Naive thymus-derived CD4-positive, alpha-beta T cell (primary cell): Measurements from ENCODE around the gene REEP1. TPM values are rescaled to one million over a fixed set of nuclear protein-coding genes. Genes with fewer than 3 reads are reported as not detected.
A peak's percentile ranks its signal among the peaks of the same experiment; 100 is the strongest.

Experiments used
- ATAC-seq: fragments of 150-1000 bp; cut with Tn5 transposase; 2 replicates; pipeline ENCODE4 v1.10.0; 2021; ENCODE audit warnings: mild to moderate bottlenecking, moderate library complexity
- CTCF ChIA-PET: fragments of 350-600 bp; sonication (Branson Sonifier 250); formaldehyde crosslinking; loops from one replicate; lab custom pipeline; 2021; ENCODE audit warnings: antibody characterized with exemption; lab: Charles Lee
- POLR2A ChIA-PET: fragments of 350-600 bp; sonication (Branson Sonifier 250); formaldehyde crosslinking; loops from one replicate; lab custom pipeline; 2021; ENCODE audit warnings: antibody characterized with exemption, inconsistent platforms; lab: Charles Lee
- DNase-seq, 9 donors: peaks; one replicate each; pipeline versions ENCODE4 v3.0.0 to v3.0.0-alpha.2; 2020 to 2022; ENCODE audit warnings: mixed read lengths in 1 of 9
- H3K27ac ChIP-seq: one replicate; pipeline ENCODE4 v1.7.0; 2013; ENCODE audit warnings: mild to moderate bottlenecking, low read depth, low read length, moderate library complexity
- H3K27me3 ChIP-seq, 2 donors: one replicate each; pipeline ENCODE4 v1.7.0; 2013; ENCODE audit warnings: low read length in 2 of 2, mild to moderate bottlenecking in 2 of 2, moderate library complexity in 2 of 2; ENCODE audit not compliant: control insufficient read depth in 2 of 2, insufficient read depth in 2 of 2
- H3K36me3 ChIP-seq, 3 experiments: 1 replicate in 2 of 3; 2 replicates in 1 of 3; pipeline ENCODE4 v1.7.0; 2013; ENCODE audit warnings: low read length in 3 of 3, mild to moderate bottlenecking in 3 of 3, moderate library complexity in 1 of 3; ENCODE audit not compliant: insufficient read depth in 3 of 3, control insufficient read depth in 2 of 3
- H3K4me1 ChIP-seq, 2 donors: one replicate each; pipeline ENCODE4 v1.7.0; 2013; ENCODE audit warnings: low read length in 2 of 2, mild to moderate bottlenecking in 2 of 2, moderate library complexity in 1 of 2; ENCODE audit not compliant: control insufficient read depth in 2 of 2, insufficient read depth in 2 of 2
- H3K4me3 ChIP-seq: 2 replicates; pipeline ENCODE4 v1.7.0; 2013; ENCODE audit warnings: mild to moderate bottlenecking, low read length
- H3K9me3 ChIP-seq, 3 experiments: 1 replicate in 2 of 3; 2 replicates in 1 of 3; pipeline ENCODE4 v1.7.0; 2013; ENCODE audit warnings: low read length in 3 of 3; ENCODE audit not compliant: control insufficient read depth in 2 of 3
- H3K27ac Mint-ChIP-seq, 9 donors: one replicate each; pipeline ENCODE4 v1.8.0; 2020 to 2022; ENCODE audit warnings: mixed read lengths in 9 of 9, mild to moderate bottlenecking in 8 of 9, moderate library complexity in 5 of 9, inconsistent platforms in 2 of 9
- H3K27me3 Mint-ChIP-seq, 5 donors: one replicate each; pipeline ENCODE4 v1.8.0; 2021 to 2022; ENCODE audit warnings: mixed read lengths in 5 of 5, mild to moderate bottlenecking in 1 of 5
- H3K36me3 Mint-ChIP-seq, 5 donors: one replicate each; pipeline ENCODE4 v1.8.0; 2020 to 2022; ENCODE audit warnings: mixed read lengths in 5 of 5, mild to moderate bottlenecking in 3 of 5, inconsistent platforms in 1 of 5
- H3K4me1 Mint-ChIP-seq, 7 donors: one replicate each; pipeline ENCODE4 v1.8.0; 2020 to 2022; ENCODE audit warnings: mixed read lengths in 7 of 7, mild to moderate bottlenecking in 3 of 7, inconsistent platforms in 1 of 7
- H3K4me3 Mint-ChIP-seq, 10 donors: one replicate each; pipeline ENCODE4 v1.8.0; 2020 to 2022; ENCODE audit warnings: mild to moderate bottlenecking in 10 of 10, mixed read lengths in 10 of 10, moderate library complexity in 6 of 10, inconsistent platforms in 2 of 10
- H3K9me3 Mint-ChIP-seq, 11 donors: one replicate each; pipeline ENCODE4 v1.8.0; 2020 to 2022; ENCODE audit warnings: mixed read lengths in 11 of 11, mild to moderate bottlenecking in 4 of 11, inconsistent platforms in 1 of 11, moderate library complexity in 1 of 11
- intact Hi-C, 2 donors: fragments of 100-400 bp; cut with micrococcal nuclease; formaldehyde crosslinking; loops; one replicate each; pipeline ENCODE4 v1.15.1; 2023
- polyA plus RNA-seq, 2 donors: library from polyadenylated mRNA; unstranded; fragments of 300-500 nt; fragmentation: Illumina TruSeq; gene quantifications; one replicate each; pipeline ENCODE4 v1.2.3, GENCODE V29; 2021
- total RNA-seq, 6 experiments: library from RNA in 5 of 6; stranded (reverse) in 5 of 6; gene quantifications; 1 replicate in 5 of 6; 2 replicates in 1 of 6; pipeline ENCODE4 v1.2.3 and lab custom pipeline; 2021 to 2026

REEP1 gene
- total and polyA plus RNA-seq, 7 experiments from 2014 or later = 0.05 to 0.45 (median 0.29) TPM

GRCh38 chr2:86237172-86237571 lies 100.3 kb downstream of the REEP1 start:
- ChIA-PET POLR2A (interaction anchor here (1.5 kb wide), 1 partner anchor 205 kb away, joined by 4 read pairs; no protein-coding TSS in a partner anchor), CTCF (no interaction called here)
- DNase-seq = no peak
- no peaks in the 10 kb centered on the region for H3K27me3 ChIP-seq
- H3K36me3 Mint-ChIP-seq = no peaks in the 10 kb centered on the region
- peaks cover 0 to 9% (median 0%) of the 10 kb centered on the region in 5 donors for H3K27me3 Mint-ChIP-seq
- H3K36me3 ChIP-seq = no peaks in the 10 kb centered on the region
- H3K9me3 ChIP-seq = no peaks in the 10 kb centered on the region
- ATAC-seq = no peak
- H3K27ac ChIP-seq = no peak overlapping the region
- H3K27ac Mint-ChIP-seq = no peak overlapping the region
- intact Hi-C loops = no loop called here
- no peak overlapping the region for H3K4me3 ChIP-seq
- H3K4me1 Mint-ChIP-seq = peaks cover 6 to 16% (median 12%) of the 10 kb centered on the region in 7 donors
- peaks cover 0 to 11% of the 10 kb centered on the region in 2 donors for H3K4me1 ChIP-seq
- no peaks in the 10 kb centered on the region for H3K9me3 Mint-ChIP-seq
- peak overlapping the region in 1 of 10 donors; percentile 13 for H3K4me3 Mint-ChIP-seq

GRCh38 chr2:86235196-86235980 lies 102.0 kb downstream of the REEP1 start:
- peaks cover 0 to 9% (median 0%) of the 10 kb centered on the region in 5 donors for H3K27me3 Mint-ChIP-seq
- Histone ChIP-seq H3K36me3 (no peaks in the 10 kb centered on the region), H3K27me3 (no peaks in the 10 kb centered on the region), H3K9me3 (no peaks in the 10 kb centered on the region), H3K4me1 (peaks cover 0 to 11% of the 10 kb centered on the region in 2 donors), H3K27ac (no peak overlapping the region), H3K4me3 (no peak overlapping the region)
- DNase-seq (no peak), ATAC-seq (no peak)
- no peaks in the 10 kb centered on the region for H3K36me3 Mint-ChIP-seq
- H3K4me3 Mint-ChIP-seq = no peak overlapping the region
- peaks cover 5 to 16% (median 12%) of the 10 kb centered on the region in 7 donors for H3K4me1 Mint-ChIP-seq
- intact Hi-C loops = no loop called here
- H3K9me3 Mint-ChIP-seq = no peaks in the 10 kb centered on the region
- H3K27ac Mint-ChIP-seq = no peak overlapping the region
- ChIA-PET CTCF (no interaction called here), POLR2A (interaction anchor here (0.6 kb wide), 1 partner anchor 20 kb away, joined by 3 read pairs; no protein-coding TSS in a partner anchor)

- DNase-seq (no peak), ATAC-seq (no peak)
- Histone ChIP-seq H3K27me3 (no peaks in the 10 kb centered on the region), H3K27ac (no peak overlapping the region), H3K4me1 (peaks cover 0 to 11% of the 10 kb centered on the region in 2 donors), H3K36me3 (no peaks in the 10 kb centered on the region), H3K4me3 (no peak overlapping the region), H3K9me3 (no peaks in the 10 kb centered on the region)
- ChIA-PET CTCF (no interaction called here), POLR2A (interaction anchor here (0.6 kb wide), 2 partner anchors 20 to 1023 kb away, joined by 3 to 4 read pairs; no protein-coding TSS in a partner anchor)
- Mint-ChIP-seq H3K4me3 (no peak overlapping the region), H3K9me3 (no peaks in the 10 kb centered on the region), H3K4me1 (peaks cover 5 to 16% (median 12%) of the 10 kb centered on the region in 7 donors), H3K27me3 (peaks cover 0 to 9% (median 0%) of the 10 kb centered on the region in 5 donors), H3K36me3 (no peaks in the 10 kb centered on the region), H3K27ac (no peak overlapping the region)
- intact Hi-C loops = no loop called here
These were observed 102.8 kb downstream of the REEP1 start for GRCh38 chr2:86234563-86235131.

- Histone ChIP-seq H3K36me3 (no peaks in the 10 kb centered on the region), H3K9me3 (no peaks in the 10 kb centered on the region), H3K4me3 (no peak overlapping the region), H3K27ac (no peak overlapping the region), H3K27me3 (no peaks in the 10 kb centered on the region), H3K4me1 (peaks cover 0 to 3% of the 10 kb centered on the region in 2 donors)
- ATAC-seq (no peak), DNase-seq (no peak)
- H3K36me3 Mint-ChIP-seq = no peaks in the 10 kb centered on the region
- peaks cover 0 to 9% (median 0%) of the 10 kb centered on the region in 5 donors for H3K27me3 Mint-ChIP-seq
- H3K4me3 Mint-ChIP-seq = no peak overlapping the region
- ChIA-PET CTCF (interaction anchor here (1.1 kb wide), 1 partner anchor 13 kb away, joined by 4 read pairs; no protein-coding TSS in a partner anchor), POLR2A (interaction anchor here (1.4 kb wide), 1 partner anchor 208 kb away, joined by 4 read pairs; the partner anchor contains the start of gene KDM3A)
- H3K27ac Mint-ChIP-seq = no peak overlapping the region
- H3K4me1 Mint-ChIP-seq = peaks cover 3 to 7% (median 4%) of the 10 kb centered on the region in 7 donors
- intact Hi-C loops = no loop called here
- no peaks in the 10 kb centered on the region for H3K9me3 Mint-ChIP-seq
These were observed 104.0 kb downstream of the REEP1 start for GRCh38 chr2:86233436-86233835.

GRCh38 chr2:86232910-86233309 lies 104.5 kb downstream of the REEP1 start:
- Mint-ChIP-seq H3K4me3 (no peak overlapping the region), H3K27me3 (peaks cover 0 to 9% (median 0%) of the 10 kb centered on the region in 5 donors), H3K27ac (no peak overlapping the region), H3K36me3 (no peaks in the 10 kb centered on the region), H3K4me1 (peaks cover 0 to 3% (median 0%) of the 10 kb centered on the region in 7 donors), H3K9me3 (no peaks in the 10 kb centered on the region)
- no peak for DNase-seq
- Histone ChIP-seq H3K36me3 (no peaks in the 10 kb centered on the region), H3K4me1 (no peaks in the 10 kb centered on the region), H3K4me3 (no peak overlapping the region), H3K27ac (no peak overlapping the region), H3K27me3 (no peaks in the 10 kb centered on the region), H3K9me3 (no peaks in the 10 kb centered on the region)
- ChIA-PET CTCF (interaction anchor here (1.1 kb wide), 1 partner anchor 12 kb away, joined by 4 read pairs; no protein-coding TSS in a partner anchor), POLR2A (interaction anchor here (1.4 kb wide), 1 partner anchor 208 kb away, joined by 4 read pairs; the partner anchor contains the start of gene KDM3A)
- no peak for ATAC-seq
- intact Hi-C loops = no loop called here

- Histone ChIP-seq H3K4me1 (no peaks in the 10 kb centered on the region), H3K9me3 (no peaks in the 10 kb centered on the region), H3K27ac (no peak overlapping the region), H3K4me3 (no peak overlapping the region), H3K36me3 (no peaks in the 10 kb centered on the region), H3K27me3 (no peaks in the 10 kb centered on the region)
- Mint-ChIP-seq H3K4me1 (peaks cover 0 to 3% (median 0%) of the 10 kb centered on the region in 7 donors), H3K9me3 (no peaks in the 10 kb centered on the region), H3K4me3 (no peak overlapping the region), H3K27me3 (peaks cover 0 to 9% (median 0%) of the 10 kb centered on the region in 5 donors), H3K27ac (no peak overlapping the region), H3K36me3 (no peaks in the 10 kb centered on the region)
- no peak for ATAC-seq
- no peak for DNase-seq
- intact Hi-C loops = no loop called here
- ChIA-PET CTCF (interaction anchor here (1.1 kb wide), 1 partner anchor 11 kb away, joined by 4 read pairs; no protein-coding TSS in a partner anchor), POLR2A (interaction anchor here (1.4 kb wide), 1 partner anchor 209 kb away, joined by 4 read pairs; the partner anchor contains the start of gene KDM3A)
These were observed 105.0 kb downstream of the REEP1 start for GRCh38 chr2:86232373-86232784.
